ENCODE data around the gene EML4. TPM values are rescaled to one million over a fixed set of nuclear protein-coding genes. Genes with fewer than 3 reads are reported as not detected.

EML4 gene
- total and polyA plus RNA-seq, 2 of the 13 experiments (the other 11 are each of a cell fraction or from before 2014, with no cell fraction given) = 243 to 476 TPM

GRCh38 chr2:42340045-42340937, 171.1 kb downstream of the EML4 start (continued):
- TF ChIP-seq DPF2 (CRISPR knock-in tag; IDR thresholded peaks at IDR 0.05; ENCODE audit: borderline replicate concordance, low read depth) (no peak), RBM22 (optimal IDR thresholded peaks at IDR 0.05; ENCODE audit: low read length) (peak; percentile 86), ATF1 (CRISPR knock-in tag; IDR thresholded peaks at IDR 0.05) (no peak), KAT8 (CRISPR knock-in tag; IDR thresholded peaks at IDR 0.05) (no peak), GLMP (CRISPR knock-in tag; IDR thresholded peaks at IDR 0.05; ENCODE audit: borderline replicate concordance) (no peak), ZNF576 (CRISPR knock-in tag; IDR thresholded peaks at IDR 0.05) (0 out of 2 replicates have a peak, but pooled peaks have one; percentile 19), ZFP91 (CRISPR knock-in tag; IDR thresholded peaks at IDR 0.05; ENCODE audit: borderline replicate concordance) (peak; percentile 67), ARNT2 (CRISPR knock-in tag; IDR thresholded peaks at IDR 0.05; ENCODE audit: low read depth) (0 out of 2 replicates have a peak, but pooled peaks have one; percentile 22), SKIL (CRISPR knock-in tag; IDR thresholded peaks at IDR 0.05; ENCODE audit: borderline replicate concordance) (0 out of 2 replicates have a peak, but pooled peaks have one; percentile 25), FIP1L1 (IDR thresholded peaks at IDR 0.05; ENCODE audit: borderline replicate concordance, insufficient read depth, low read depth, low read length) (0 out of 2 replicates have a peak, but pooled peaks have one; percentile 79), SMYD3 (CRISPR knock-in tag; IDR thresholded peaks at IDR 0.05) (peak; percentile 74; the same call in 1 of the 2 replicates), NONO (IDR thresholded peaks at IDR 0.05) (no peak), NONO (CRISPR knock-in tag; conservative IDR thresholded peaks at IDR 0.05) (peak; percentile 58), AKAP8 (CRISPR knock-in tag; IDR thresholded peaks at IDR 0.05) (peak; percentile 79), ZNF766 (CRISPR knock-in tag; IDR thresholded peaks at IDR 0.05; ENCODE audit: borderline replicate concordance) (no peak), MEF2D (CRISPR knock-in tag; IDR thresholded peaks at IDR 0.05) (0 out of 2 replicates have a peak, but pooled peaks have one; percentile 22), FOXJ3 (CRISPR knock-in tag; IDR thresholded peaks at IDR 0.05; ENCODE audit: borderline replicate concordance) (no peak), CENPX (CRISPR knock-in tag; IDR thresholded peaks at IDR 0.05) (no peak), HES4 (CRISPR knock-in tag; IDR thresholded peaks at IDR 0.05; ENCODE audit: borderline replicate concordance) (0 out of 2 replicates have a peak, but pooled peaks have one; percentile 56)

Data from HepG2 (cell line).